ENCODE results near the gene SLC6A20. TPM values are rescaled to one million over a fixed set of nuclear protein-coding genes. Genes with fewer than 3 reads are reported as not detected.

SLC6A20 gene
- total RNA-seq, 2 donors from 2014 or later, result not detected

DNA sequence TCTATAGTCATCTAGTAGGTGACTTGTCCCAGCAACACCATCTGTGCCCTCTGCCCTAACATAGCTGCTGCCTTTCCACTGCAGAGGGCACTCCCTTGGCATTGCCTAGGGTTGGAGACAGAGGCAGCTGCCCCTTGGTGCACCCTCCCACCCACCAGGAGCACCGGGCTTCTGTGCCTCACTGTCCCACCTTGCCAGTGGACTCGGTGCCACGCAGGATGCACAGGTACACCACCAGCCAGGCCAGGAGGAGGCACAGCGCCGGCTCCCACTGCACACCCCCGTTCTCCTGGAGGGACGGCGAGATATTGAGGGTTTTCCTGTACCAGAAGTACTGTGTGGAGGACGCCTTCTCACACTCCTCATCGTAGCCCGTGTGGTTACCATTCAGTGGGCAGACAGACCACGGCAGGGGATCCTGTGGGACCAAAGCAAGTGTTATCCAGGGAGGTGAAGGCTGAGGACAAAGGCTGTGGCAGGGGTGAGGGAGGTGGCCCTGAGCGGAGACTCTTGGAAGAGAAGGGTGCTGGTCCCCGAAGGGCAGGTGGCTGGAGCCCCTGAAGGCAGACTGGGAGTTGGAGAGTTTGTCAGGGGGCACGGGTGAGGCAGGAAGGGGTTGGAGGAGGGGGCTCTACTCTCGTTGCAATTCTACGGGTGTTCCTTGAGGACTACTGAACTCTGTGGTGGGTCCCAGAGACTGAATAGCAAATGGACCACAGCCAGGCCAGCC is 20.6 kb downstream of the SLC6A20 start:
- TF ChIP-seq, protein P1, sequence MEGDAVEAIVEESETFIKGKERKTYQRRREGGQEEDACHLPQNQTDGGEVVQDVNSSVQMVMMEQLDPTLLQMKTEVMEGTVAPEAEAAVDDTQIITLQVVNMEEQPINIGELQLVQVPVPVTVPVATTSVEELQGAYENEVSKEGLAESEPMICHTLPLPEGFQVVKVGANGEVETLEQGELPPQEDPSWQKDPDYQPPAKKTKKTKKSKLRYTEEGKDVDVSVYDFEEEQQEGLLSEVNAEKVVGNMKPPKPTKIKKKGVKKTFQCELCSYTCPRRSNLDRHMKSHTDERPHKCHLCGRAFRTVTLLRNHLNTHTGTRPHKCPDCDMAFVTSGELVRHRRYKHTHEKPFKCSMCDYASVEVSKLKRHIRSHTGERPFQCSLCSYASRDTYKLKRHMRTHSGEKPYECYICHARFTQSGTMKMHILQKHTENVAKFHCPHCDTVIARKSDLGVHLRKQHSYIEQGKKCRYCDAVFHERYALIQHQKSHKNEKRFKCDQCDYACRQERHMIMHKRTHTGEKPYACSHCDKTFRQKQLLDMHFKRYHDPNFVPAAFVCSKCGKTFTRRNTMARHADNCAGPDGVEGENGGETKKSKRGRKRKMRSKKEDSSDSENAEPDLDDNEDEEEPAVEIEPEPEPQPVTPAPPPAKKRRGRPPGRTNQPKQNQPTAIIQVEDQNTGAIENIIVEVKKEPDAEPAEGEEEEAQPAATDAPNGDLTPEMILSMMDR (IDR thresholded peaks at IDR 0.05), result no peak
- no peak for DNase-seq (ENCODE audit: low spot score)
- H3K4me1 ChIP-seq, result no peaks in the 10 kb centered on the region
- H3K9me3 ChIP-seq, result no peaks in the 10 kb centered on the region
- no peaks in the 10 kb centered on the region for H3K27me3 ChIP-seq
- H3K27ac ChIP-seq, result no peak overlapping the region
- no peak overlapping the region for H3K4me3 ChIP-seq
- H3K36me3 ChIP-seq, result no peaks in the 10 kb centered on the region

DNA sequence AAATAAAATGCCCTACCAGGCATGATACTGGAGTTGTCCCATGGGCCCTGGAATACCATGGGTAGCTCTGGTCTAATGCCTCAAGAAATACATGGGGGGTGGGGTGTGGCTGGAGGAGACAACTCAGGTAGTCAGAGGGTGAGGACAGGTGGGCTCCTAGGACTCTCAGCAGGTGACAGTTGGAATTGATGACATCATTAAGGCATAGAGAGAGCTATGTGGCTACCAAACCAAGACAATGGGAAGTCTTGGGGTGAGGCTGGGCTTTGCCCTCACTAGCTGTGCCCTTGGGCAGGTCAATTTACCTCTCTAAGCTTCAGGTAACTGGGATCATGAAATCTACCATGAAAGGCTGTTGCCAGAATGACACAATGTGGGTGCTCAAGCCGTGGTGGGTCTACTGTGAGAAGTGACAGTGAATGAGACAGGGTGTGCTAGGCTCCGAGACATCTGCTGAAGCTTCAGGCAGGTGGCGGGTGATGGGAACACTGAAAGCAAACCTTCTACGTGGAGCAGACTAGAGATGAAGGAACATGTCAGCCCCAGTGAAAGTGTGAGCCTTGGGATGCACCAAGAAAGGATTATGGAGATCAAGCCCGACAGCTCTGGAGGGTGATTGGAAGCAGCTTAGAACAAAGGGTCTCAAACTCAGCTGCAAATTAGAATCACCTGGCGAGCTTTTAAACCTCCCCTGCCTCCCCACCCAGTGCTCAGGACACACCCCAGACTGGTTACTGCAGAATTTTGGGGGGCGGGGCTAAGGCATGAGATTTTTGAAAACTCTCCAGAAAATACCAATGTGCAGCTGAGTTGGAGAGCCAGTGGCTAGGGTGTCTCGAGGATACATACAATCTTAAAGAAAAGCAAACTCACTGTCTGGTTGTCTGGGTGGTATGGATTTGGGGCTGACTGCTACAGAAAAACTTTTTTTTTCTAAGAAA is 21.5 kb downstream of the SLC6A20 start:
- TF ChIP-seq, protein P1 (IDR thresholded peaks at IDR 0.05), result no peak
- Histone ChIP-seq H3K27me3 (no peaks in the 10 kb centered on the region), H3K9me3 (no peaks in the 10 kb centered on the region), H3K36me3 (no peaks in the 10 kb centered on the region), H3K4me3 (no peak overlapping the region), H3K27ac (no peak overlapping the region), H3K4me1 (no peaks in the 10 kb centered on the region)
- no peak for DNase-seq (ENCODE audit: low spot score)

DNA sequence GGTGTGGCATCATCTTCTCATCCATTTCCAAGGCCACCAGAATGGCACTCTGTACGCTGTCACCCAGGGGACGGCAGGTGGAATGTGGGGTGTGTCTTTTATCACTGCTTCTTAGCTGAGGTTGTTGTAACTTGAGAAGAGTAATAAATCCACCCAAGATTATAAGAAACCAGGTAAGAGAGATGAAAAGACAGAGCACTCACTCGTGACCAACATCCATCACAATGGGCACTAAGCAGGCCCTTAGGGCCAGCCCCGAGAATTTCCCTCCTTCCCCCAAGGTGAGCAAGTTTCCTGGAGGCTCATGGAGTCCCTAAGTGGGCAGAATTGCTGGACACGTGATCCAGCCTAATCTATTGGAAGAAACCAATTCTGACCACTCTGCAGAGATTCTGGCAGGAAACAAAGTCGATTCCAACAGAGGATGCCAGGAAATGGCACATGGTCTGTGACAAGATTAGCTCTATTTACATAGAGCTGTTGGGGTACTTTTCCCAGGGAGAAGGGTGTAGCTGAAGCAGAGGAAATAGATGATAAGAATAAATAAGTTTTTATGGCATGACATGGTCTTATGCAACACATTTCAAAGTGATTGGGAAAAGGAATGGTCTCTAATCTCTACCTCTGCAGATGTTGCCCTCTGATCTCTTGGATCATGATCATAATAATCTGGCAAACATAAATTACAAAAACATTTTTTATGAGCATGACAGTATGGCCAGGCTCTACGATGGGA is 22.5 kb downstream of the SLC6A20 start:
- Histone ChIP-seq H3K9me3 (no peaks in the 10 kb centered on the region), H3K4me3 (no peak overlapping the region), H3K36me3 (no peaks in the 10 kb centered on the region), H3K4me1 (no peaks in the 10 kb centered on the region), H3K27ac (no peak overlapping the region), H3K27me3 (no peaks in the 10 kb centered on the region)
- TF ChIP-seq, protein P1 (IDR thresholded peaks at IDR 0.05), result no peak
- no peak for DNase-seq (ENCODE audit: low spot score)

DNA sequence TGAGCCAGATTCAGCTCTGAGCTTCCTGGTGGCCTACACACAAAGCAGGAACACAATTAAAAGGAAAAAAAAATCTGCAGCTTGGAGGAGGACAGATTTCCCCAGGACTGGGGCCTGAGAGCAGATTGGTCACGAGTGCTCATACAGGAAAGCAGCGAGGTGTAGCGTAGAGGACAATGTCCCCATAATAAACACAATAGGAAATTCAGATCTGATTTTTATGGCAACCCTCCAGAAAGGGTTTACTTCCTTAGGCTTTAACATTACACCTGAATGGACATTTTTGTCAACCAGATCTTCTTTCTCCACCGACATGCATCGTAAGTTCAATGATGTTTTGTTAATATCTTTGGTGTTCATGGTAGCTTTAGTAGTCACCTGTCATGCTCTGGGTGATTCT is 23.3 kb downstream of the SLC6A20 start:
- DNase-seq (ENCODE audit: low spot score), result no peak
- TF ChIP-seq, protein P1 (IDR thresholded peaks at IDR 0.05), result no peak

DNA sequence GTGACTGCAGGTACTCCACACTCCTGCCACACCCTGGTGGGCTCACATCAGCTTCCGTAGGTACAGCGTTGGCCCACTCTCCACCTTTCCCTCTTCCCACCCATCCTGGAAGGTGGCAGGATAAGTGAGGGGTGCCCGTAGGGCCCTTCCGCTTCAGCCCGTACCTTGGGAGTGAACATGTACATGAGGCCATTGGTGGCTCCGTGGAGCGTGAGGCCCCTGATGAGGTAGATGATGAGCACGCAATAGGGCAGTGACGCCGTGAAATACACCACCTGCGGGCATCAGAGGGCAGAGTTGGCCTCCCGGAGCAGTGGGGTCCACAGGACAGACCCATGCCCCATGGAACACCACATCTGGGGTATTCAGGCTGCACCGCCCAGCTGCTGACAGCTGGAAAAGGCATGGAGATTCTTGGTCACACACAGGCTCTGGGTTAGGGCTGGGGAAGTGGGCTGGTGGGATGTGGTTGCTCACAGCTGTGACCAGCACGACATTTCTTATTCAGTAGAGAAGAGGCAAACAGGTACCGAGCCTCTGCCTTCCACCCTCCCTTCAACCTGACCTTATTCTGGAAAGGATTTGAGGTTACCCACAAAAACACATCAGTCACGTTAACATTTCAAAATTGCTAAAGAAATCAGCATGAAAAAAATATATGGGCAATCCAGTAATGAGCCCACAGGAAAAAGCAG is 23.8 kb downstream of the SLC6A20 start:
- Histone ChIP-seq H3K4me1 (no peaks in the 10 kb centered on the region), H3K27me3 (no peaks in the 10 kb centered on the region), H3K27ac (no peak overlapping the region), H3K9me3 (peaks cover 0 to under 1% of the 10 kb centered on the region in 2 donors), H3K36me3 (no peaks in the 10 kb centered on the region), H3K4me3 (no peak overlapping the region)
- DNase-seq (ENCODE audit: low spot score), result no peak
- TF ChIP-seq, protein P1 (IDR thresholded peaks at IDR 0.05), result no peak

More for the DNA sequence above, 23.3 kb downstream of the SLC6A20 start:
- H3K4me1 ChIP-seq, result no peaks in the 10 kb centered on the region
- no peaks in the 10 kb centered on the region for H3K9me3 ChIP-seq
- H3K36me3 ChIP-seq, result no peaks in the 10 kb centered on the region
- no peak overlapping the region for H3K4me3 ChIP-seq
- H3K27me3 ChIP-seq, result no peaks in the 10 kb centered on the region
- no peak overlapping the region for H3K27ac ChIP-seq
